Hepatocyte (in vitro differentiated cells): ENCODE measurements around the gene VEGFD.

Experiments used
- CTCF ChIP-seq: fragments of 200-600 bp; sonication (generic); IDR thresholded peaks from 2 replicates; pipeline ENCODE4 v1.5.1; 2016; ENCODE audit warnings: antibody characterized with exemption, mild to moderate bottlenecking; ENCODE audit not compliant: poor library complexity
- EZH2 ChIP-seq: fragments of 200-600 bp; sonication (generic); IDR thresholded peaks from 2 replicates; pipeline ENCODE4 v1.6.1; 2016; ENCODE audit warnings: antibody characterized with exemption, mild to moderate bottlenecking, borderline replicate concordance

DNA sequence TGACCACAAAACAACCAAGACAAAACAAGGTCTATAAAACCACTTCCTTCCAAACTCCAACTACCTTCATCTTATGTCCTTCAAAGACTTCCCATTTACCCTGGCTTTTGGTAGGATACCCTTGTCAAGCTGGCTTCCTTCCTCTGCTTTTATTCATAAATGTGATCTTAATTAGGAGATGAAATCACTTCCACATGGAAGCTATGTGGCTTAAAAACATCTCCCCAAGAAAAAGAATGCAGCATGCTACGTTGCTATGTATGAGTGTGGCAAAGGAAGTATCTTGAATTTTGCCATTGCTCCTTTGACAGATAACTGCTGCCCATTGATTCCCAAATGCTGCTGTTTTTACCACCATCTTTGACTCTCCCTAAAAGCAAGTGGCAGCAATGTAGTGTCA is 46.4 kb upstream of the VEGFD start:
- no peak for TF ChIP-seq CTCF
- TF ChIP-seq EZH2, result no peak
